Naive thymus-derived CD8-positive, alpha-beta T cell (primary cell): Measurements from ENCODE around the gene LRPAP1. TPM values are rescaled to one million over a fixed set of nuclear protein-coding genes. Genes with fewer than 3 reads are reported as not detected.
A peak's percentile ranks its signal among the peaks of the same experiment; 100 is the strongest.
"Not testable (repeated sequence)": the region's sequence is repeated elsewhere in the genome, so short reads cannot be mapped to it uniquely, and the experiment has no call there.

Experiments
- ATAC-seq, 2 donors: fragments of 150-1000 bp; cut with Tn5 transposase in 1 of 2; sonication (Bioruptor Pico), chemical (Tn5 transposase) in 1 of 2; 1 replicate in 1 of 2; 2 replicates in 1 of 2; pipeline ENCODE4 v1.10.0; 2021; ENCODE audit warnings: mild to moderate bottlenecking in 2 of 2, moderate library complexity in 2 of 2
- POLR2A ChIA-PET: fragments of 350-600 bp; sonication (Branson Sonifier 250); formaldehyde crosslinking; loops from one replicate; lab custom pipeline; 2021; ENCODE audit warnings: antibody characterized with exemption; lab: Charles Lee
- DNase-seq, 10 donors: peaks; one replicate each; pipeline versions ENCODE4 v3.0.0 to v3.0.0-alpha.2; 2020 to 2022
- H3K27ac Mint-ChIP-seq, 10 donors: one replicate each; pipeline ENCODE4 v1.8.0; 2020 to 2022; ENCODE audit warnings: mild to moderate bottlenecking in 10 of 10, mixed read lengths in 10 of 10, moderate library complexity in 4 of 10, inconsistent platforms in 1 of 10
- H3K27me3 Mint-ChIP-seq, 5 donors: one replicate each; pipeline ENCODE4 v1.8.0; 2021 to 2022; ENCODE audit warnings: mixed read lengths in 5 of 5
- H3K36me3 Mint-ChIP-seq, 3 donors: one replicate each; pipeline ENCODE4 v1.8.0; 2020 to 2022; ENCODE audit warnings: mixed read lengths in 3 of 3, mild to moderate bottlenecking in 2 of 3, inconsistent platforms in 1 of 3
- H3K4me1 Mint-ChIP-seq, 4 donors: one replicate each; pipeline ENCODE4 v1.8.0; 2021 to 2022; ENCODE audit warnings: mixed read lengths in 4 of 4
- H3K4me3 Mint-ChIP-seq, 10 donors: one replicate each; pipeline ENCODE4 v1.8.0; 2020 to 2022; ENCODE audit warnings: mild to moderate bottlenecking in 10 of 10, mixed read lengths in 10 of 10, moderate library complexity in 6 of 10, inconsistent platforms in 1 of 10
- H3K9me3 Mint-ChIP-seq, 9 donors: one replicate each; pipeline ENCODE4 v1.8.0; 2020 to 2022; ENCODE audit warnings: mixed read lengths in 9 of 9, mild to moderate bottlenecking in 3 of 9, inconsistent platforms in 1 of 9, moderate library complexity in 1 of 9
- polyA plus RNA-seq, 3 donors: library from polyadenylated mRNA; unstranded; fragments of 300-500 nt; fragmentation: Illumina TruSeq; gene quantifications; one replicate each; pipeline ENCODE4 v1.2.3, GENCODE V29; 2021
- total RNA-seq, 8 experiments: library from RNA in 2 of 8; stranded (reverse) in 2 of 8; gene quantifications; one replicate each; pipeline ENCODE4 v1.2.3 and lab custom pipeline; 2021 to 2026

The LRPAP1 gene
- total and polyA plus RNA-seq, 5 experiments from 2014 or later: 82.0 to 126 (median 113) TPM

GRCh38 chr4:3557088-3557492, 24.9 kb upstream of the LRPAP1 start:
- DNase-seq, ATAC-seq: not testable (repeated sequence)

DNA sequence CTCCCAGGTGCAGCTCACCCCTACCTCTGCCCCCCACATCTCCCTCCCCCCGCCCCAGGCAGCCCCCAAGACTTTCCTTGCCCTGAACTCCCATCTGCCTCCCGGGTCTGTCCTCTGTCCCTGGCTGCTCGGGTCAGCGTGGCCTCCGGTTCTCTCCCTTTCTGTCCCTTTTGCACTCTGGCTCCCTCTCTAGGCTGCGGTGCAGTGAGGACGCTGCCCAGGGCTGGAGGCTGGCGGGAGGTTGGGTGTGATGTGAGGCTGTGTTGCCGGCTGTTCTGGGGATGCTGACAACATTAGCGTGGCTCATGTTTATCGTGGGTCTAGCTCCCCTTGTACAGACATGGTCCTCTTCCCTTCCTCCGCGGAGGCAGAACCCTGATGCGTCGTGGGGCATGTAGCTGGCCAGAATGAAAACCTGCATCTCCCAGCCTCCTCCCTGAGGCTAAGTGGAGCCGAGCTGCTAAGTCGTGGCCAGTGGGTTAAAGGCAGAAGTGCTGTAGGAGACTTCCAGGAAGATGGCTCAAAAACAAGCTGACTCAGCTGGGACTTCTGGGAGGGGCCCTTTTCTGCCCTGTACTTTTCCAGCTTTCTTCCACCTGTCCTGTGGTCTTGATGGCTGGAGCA, 24.1 kb upstream of the LRPAP1 start:
- H3K36me3 Mint-ChIP-seq, H3K4me1 Mint-ChIP-seq, H3K27ac Mint-ChIP-seq, DNase-seq, H3K4me3 Mint-ChIP-seq, ATAC-seq, H3K9me3 Mint-ChIP-seq, POLR2A ChIA-PET: not testable (repeated sequence)
- peaks cover 0 to 17% (median 8%) of the 10 kb centered on the region in 5 donors for H3K27me3 Mint-ChIP-seq

More at GRCh38 chr4:3557088-3557492, 24.9 kb upstream of the LRPAP1 start:
- H3K9me3 Mint-ChIP-seq, POLR2A ChIA-PET, H3K36me3 Mint-ChIP-seq, H3K27ac Mint-ChIP-seq, H3K4me1 Mint-ChIP-seq, H3K4me3 Mint-ChIP-seq: not testable (repeated sequence)
- H3K27me3 Mint-ChIP-seq: peaks cover 0 to 24% (median 8%) of the 10 kb centered on the region in 5 donors

DNA sequence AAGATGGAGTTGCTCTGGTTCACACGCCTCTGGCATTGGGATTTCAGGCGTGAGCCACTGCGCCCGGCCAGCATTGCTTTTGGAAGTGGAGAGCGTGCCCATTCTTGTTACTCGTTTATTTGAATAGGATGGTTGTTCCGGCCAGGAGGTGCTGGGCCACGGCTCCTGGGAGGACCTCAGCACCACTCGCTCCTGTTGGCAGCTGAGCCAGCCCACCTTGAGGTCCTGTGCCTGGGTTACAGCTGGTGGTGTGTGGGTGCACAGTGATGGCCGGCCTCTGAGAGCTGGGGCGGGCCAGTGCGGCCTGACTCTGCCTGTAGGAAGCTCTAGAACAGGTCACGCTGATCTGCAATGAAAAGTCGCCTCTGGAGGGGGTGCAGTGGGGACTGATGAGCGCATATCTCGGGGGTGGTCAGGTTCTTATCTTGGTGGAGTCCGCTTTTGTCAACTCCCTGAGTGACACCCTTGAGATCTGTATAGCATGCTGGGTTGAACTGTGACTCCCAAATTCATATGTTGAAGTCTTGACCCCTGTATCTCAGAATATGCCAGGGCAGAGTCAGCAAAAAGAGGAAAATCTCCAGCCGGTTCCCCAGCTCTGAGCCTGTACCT, 23.3 kb upstream of the LRPAP1 start:
- H3K4me1 Mint-ChIP-seq, H3K4me3 Mint-ChIP-seq, H3K36me3 Mint-ChIP-seq, DNase-seq, ATAC-seq, POLR2A ChIA-PET, H3K9me3 Mint-ChIP-seq: not testable (repeated sequence)
- peak overlapping the region in 2 of 10 donors; percentile 33 to 34 for H3K27ac Mint-ChIP-seq
- peaks cover 0 to 16% (median 8%) of the 10 kb centered on the region in 5 donors for H3K27me3 Mint-ChIP-seq

DNA sequence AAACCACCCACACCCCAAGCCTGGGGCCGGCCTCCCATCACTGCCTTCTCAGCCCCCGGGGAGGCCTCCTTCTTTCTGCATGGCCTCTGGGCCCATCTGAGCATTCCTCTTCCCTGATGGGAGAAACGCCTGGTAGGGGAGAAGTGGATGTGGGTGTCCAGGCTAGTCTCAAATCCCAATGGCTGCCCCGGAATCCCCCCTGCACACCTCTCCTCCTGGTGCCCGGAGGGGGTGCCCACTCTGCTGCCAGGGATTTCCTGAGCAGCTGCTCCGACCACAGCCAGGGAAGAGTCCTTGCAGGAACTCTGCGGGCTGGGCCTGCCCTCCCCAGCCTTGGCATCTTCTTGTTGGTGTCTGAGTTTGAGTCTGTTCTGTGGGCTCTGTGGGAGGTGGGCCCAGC, 19.1 kb upstream of the LRPAP1 start:
- H3K9me3 Mint-ChIP-seq, H3K4me1 Mint-ChIP-seq, H3K4me3 Mint-ChIP-seq, POLR2A ChIA-PET, H3K27me3 Mint-ChIP-seq, ATAC-seq, DNase-seq, H3K27ac Mint-ChIP-seq, H3K36me3 Mint-ChIP-seq: not testable (repeated sequence)

DNA sequence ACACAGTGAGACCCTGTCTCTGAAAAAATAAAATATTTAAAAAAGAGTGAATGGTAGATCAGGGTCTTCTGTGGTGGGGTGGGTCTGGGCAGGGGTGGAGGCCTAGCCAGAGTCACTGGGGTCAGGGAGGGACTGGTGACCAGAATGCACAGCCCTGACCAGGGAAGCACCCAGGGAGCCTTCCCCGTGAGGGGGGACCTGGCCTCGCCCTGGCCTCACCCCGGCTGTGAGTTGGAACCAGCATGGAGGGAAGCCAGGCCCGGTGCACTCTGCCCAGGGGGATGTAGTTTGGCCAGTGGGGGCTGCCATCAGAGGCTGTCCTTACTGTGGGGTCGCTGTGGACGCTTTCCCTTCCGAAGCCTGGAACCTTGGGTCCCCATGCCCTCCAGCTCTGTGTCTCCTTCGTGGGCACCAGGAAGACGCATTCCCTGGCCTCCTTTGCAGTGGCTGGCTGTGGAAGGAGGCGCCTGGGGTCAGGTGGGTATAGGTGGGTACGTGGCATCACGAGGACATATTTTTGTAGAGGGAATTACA, 18.6 kb upstream of the LRPAP1 start:
- H3K4me1 Mint-ChIP-seq, ATAC-seq, H3K9me3 Mint-ChIP-seq, H3K36me3 Mint-ChIP-seq, H3K27ac Mint-ChIP-seq, H3K27me3 Mint-ChIP-seq, DNase-seq, H3K4me3 Mint-ChIP-seq, POLR2A ChIA-PET: not testable (repeated sequence)

GRCh38 chr4:3550041-3550440, 17.8 kb upstream of the LRPAP1 start:
- H3K27ac Mint-ChIP-seq, POLR2A ChIA-PET, H3K36me3 Mint-ChIP-seq, H3K9me3 Mint-ChIP-seq, DNase-seq, H3K4me3 Mint-ChIP-seq, H3K27me3 Mint-ChIP-seq, ATAC-seq, H3K4me1 Mint-ChIP-seq: not testable (repeated sequence)

GRCh38 chr4:3549694-3550001, 17.4 kb upstream of the LRPAP1 start:
- H3K4me3 Mint-ChIP-seq, POLR2A ChIA-PET, ATAC-seq, H3K36me3 Mint-ChIP-seq, H3K27me3 Mint-ChIP-seq, H3K27ac Mint-ChIP-seq, DNase-seq, H3K9me3 Mint-ChIP-seq, H3K4me1 Mint-ChIP-seq: not testable (repeated sequence)

DNA sequence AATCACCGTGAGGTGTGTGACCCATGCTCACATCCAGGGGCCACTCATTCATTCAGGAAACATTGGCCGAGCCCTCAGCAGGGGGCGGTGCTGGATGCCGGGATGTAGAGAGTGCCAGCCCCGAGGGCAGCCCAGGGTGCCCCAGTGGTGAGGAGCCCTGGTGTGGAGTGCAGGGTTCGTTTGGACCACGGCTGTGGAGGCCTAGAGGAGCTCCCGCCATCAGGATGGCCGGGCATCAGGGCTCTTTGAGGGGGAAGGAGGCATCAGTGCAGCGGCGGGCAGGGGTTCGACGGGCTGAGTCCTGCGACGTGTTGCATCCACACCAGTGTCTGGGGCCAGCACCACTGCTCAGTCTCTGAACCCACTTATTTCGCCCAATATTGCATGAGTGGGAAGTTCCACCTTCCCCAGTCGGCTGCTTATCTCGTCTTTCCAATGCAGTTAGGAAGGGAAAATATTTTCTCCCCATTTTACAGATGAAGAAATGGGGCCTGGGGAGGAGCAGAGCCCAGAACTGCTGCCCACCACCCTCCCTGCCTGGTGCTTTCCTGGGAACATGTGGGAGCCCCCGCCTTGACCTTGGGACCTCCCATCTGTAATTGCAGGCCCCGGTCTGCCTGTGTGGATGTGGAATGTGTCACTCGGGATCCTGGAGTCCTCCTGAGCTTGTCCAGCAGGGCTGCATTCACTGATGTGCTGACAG, 16.9 kb upstream of the LRPAP1 start:
- H3K4me1 Mint-ChIP-seq, H3K9me3 Mint-ChIP-seq, ATAC-seq, POLR2A ChIA-PET, H3K27ac Mint-ChIP-seq, H3K36me3 Mint-ChIP-seq, H3K4me3 Mint-ChIP-seq, DNase-seq, H3K27me3 Mint-ChIP-seq: not testable (repeated sequence)

GRCh38 chr4:3546721-3547120, 14.5 kb upstream of the LRPAP1 start:
- H3K27ac Mint-ChIP-seq, H3K27me3 Mint-ChIP-seq, DNase-seq, H3K4me1 Mint-ChIP-seq, H3K36me3 Mint-ChIP-seq, H3K4me3 Mint-ChIP-seq, POLR2A ChIA-PET, H3K9me3 Mint-ChIP-seq, ATAC-seq: not testable (repeated sequence)

- not testable (repeated sequence) for DNase-seq
Measured at GRCh38 chr4:3545351-3545750, 13.1 kb upstream of the LRPAP1 start.

DNA sequence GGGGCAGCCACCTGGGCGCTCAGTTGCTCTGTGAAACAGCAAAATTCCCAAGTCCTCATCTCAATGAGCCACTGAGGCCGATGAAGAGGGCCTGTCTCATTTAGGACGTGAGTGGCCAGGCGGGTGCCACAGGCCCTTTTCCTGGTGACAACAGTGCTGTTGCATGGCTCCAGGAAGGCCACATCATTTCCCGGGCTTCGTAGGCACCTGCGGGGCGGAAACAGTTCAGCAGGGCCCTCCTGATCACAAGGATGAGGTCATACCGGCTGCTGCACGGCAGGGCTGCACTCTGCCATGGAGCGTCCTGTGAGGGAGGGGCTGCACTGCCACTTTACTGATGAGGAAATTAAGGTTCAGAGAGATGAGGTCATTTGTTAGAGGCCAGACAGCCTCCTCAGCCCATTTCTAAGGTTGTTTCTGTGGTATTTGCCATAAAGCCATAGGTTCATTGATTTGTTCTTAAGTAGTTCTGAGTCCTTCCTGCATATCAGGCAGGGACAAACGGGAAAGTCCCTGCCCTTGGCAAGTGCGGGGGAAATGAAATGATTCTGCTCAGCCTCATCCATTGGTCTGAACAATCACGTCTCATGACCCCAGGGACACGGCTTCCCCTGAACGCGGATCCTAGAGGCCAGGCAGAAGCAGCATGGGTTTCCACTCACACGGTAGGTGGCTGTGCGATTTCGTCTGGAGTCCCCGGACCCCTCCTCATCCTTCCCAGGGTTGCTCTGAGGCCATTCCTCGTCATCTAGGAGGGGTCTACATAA, 12.2 kb upstream of the LRPAP1 start:
- not testable (repeated sequence) for H3K36me3 Mint-ChIP-seq

More at GRCh38 chr4:3545351-3545750, 13.1 kb upstream of the LRPAP1 start:
- H3K27me3 Mint-ChIP-seq, ATAC-seq, H3K9me3 Mint-ChIP-seq, POLR2A ChIA-PET, H3K4me3 Mint-ChIP-seq, H3K4me1 Mint-ChIP-seq, H3K36me3 Mint-ChIP-seq, H3K27ac Mint-ChIP-seq: not testable (repeated sequence)

DNA sequence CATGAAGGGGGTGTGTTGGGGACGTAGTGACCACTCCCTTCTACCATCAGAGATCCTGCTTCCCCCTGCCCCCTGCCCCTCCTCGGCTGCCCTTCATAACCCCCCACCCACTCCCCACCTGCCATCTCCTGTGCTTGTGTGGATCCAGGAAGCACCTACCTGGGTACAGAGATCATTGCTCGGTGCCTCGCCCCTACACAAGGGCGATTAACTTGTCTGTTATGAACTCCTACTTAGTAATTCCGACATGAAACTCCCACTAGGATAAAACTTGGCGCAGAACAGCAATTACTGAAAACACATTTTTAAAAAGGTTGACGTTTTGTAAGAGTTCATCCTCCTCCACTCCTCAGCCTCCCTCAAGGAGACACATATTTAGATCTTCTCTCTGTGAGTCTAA, 11.2 kb upstream of the LRPAP1 start:
- H3K27ac Mint-ChIP-seq, H3K27me3 Mint-ChIP-seq, H3K4me1 Mint-ChIP-seq, H3K9me3 Mint-ChIP-seq, DNase-seq, H3K36me3 Mint-ChIP-seq, ATAC-seq, H3K4me3 Mint-ChIP-seq, POLR2A ChIA-PET: not testable (repeated sequence)

More for the DNA sequence above, 12.2 kb upstream of the LRPAP1 start:
- POLR2A ChIA-PET, ATAC-seq, H3K4me1 Mint-ChIP-seq, H3K9me3 Mint-ChIP-seq, H3K4me3 Mint-ChIP-seq, DNase-seq, H3K27me3 Mint-ChIP-seq, H3K27ac Mint-ChIP-seq: not testable (repeated sequence)

DNA sequence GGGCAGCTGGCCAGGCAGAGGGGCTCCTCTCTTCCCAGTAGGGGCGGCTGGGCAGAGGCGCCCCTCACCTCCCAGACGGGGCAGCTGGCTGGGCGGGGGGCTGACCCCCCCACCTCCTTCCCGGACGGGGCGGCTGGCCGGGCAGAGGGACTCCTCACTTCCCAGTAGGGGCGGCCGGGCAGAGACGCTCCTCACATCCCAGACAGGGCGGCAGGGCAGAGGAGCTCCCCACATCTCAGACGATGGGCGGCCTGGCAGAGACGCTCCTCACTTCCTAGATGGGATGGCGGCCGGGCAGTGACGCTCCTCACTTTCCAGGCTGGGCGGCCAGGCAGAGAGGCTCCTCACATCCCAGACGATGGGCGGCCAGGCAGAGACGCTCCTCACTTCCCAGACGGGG, 6.7 kb upstream of the LRPAP1 start:
- H3K27me3 Mint-ChIP-seq: peaks cover 3 to 13% (median 7%) of the 10 kb centered on the region in 5 donors
- ATAC-seq, DNase-seq, H3K4me3 Mint-ChIP-seq, H3K4me1 Mint-ChIP-seq, H3K36me3 Mint-ChIP-seq, POLR2A ChIA-PET, H3K27ac Mint-ChIP-seq: not testable (repeated sequence)
- peaks cover 0 to 19% (median 8%) of the 10 kb centered on the region in 9 donors for H3K9me3 Mint-ChIP-seq
